Suprapubic skin (tissue), 4 donors: ENCODE measurements around the gene NBAS. TPM values are rescaled to one million over a fixed set of nuclear protein-coding genes. Genes with fewer than 3 reads are reported as not detected.

ENCODE experiments used
- DNase-seq, 2 donors: peaks; one replicate each; pipeline ENCODE4 v3.0.0-alpha.2; 2019; ENCODE audit warnings: low spot score in 2 of 2
- H3K27ac ChIP-seq: fragments of 200-600 bp; sonication (generic); one replicate; pipeline ENCODE4 v1.5.1; 2019
- H3K27me3 ChIP-seq: fragments of 200-600 bp; sonication (generic); one replicate; pipeline ENCODE4 v1.5.1; 2019
- H3K36me3 ChIP-seq: fragments of 200-600 bp; sonication (generic); one replicate; pipeline ENCODE4 v1.5.1; 2019
- H3K4me1 ChIP-seq: fragments of 200-600 bp; sonication (generic); one replicate; pipeline ENCODE4 v1.5.1; 2019
- H3K4me3 ChIP-seq: fragments of 200-600 bp; sonication (generic); one replicate; pipeline ENCODE4 v1.5.1; 2019; ENCODE audit warnings: mild to moderate bottlenecking
- H3K9me3 ChIP-seq: fragments of 200-600 bp; sonication (generic); one replicate; pipeline ENCODE4 v1.5.1; 2019
- CTCF ChIP-seq, 2 donors: fragments of 200-600 bp in 1 of 2; fragments of 450-650 bp in 1 of 2; sonication (generic) in 1 of 2; IDR thresholded peaks; one replicate each; pipeline ENCODE4 v1.5.1; 2016 to 2019; ENCODE audit warnings: antibody characterized with exemption in 2 of 2, mild to moderate bottlenecking in 1 of 2, moderate library complexity in 1 of 2
- EP300 ChIP-seq: sonication (generic); formaldehyde crosslinking; IDR thresholded peaks from one replicate; pipeline ENCODE4 v1.6.1; 2017; ENCODE audit warnings: antibody characterized with exemption
- POLR2A ChIP-seq, 2 donors: fragments of 450-650 bp; IDR thresholded peaks; one replicate each; pipeline ENCODE4 v1.6.1; 2017; ENCODE audit warnings: antibody characterized with exemption in 2 of 2, mild to moderate bottlenecking in 2 of 2, moderate library complexity in 2 of 2
- POLR2AphosphoS5 ChIP-seq, 3 donors: sonication (generic); formaldehyde crosslinking; IDR thresholded peaks; one replicate each; pipeline ENCODE4 v1.6.1; 2017; ENCODE audit warnings: antibody characterized with exemption in 3 of 3
- WGBS: methylation state at CpG from one replicate; pipeline ENCODE4 v1.1.5; 2018; 5-methylcytosine and 5-hydroxymethylcytosine counted together
- total RNA-seq, 4 donors: library from RNA; depleted of rRNA; stranded (reverse); fragments of >200 nt; gene quantifications; one replicate each; pipeline ENCODE4 v1.1.0, GENCODE V29; 2016

NBAS gene
- total RNA-seq, 4 donors from 2014 or later, result 44.4 to 48.4 (median 45.6) TPM

- TF ChIP-seq EP300 (no peak), POLR2A (IDR thresholded peaks at IDR 0.05) (no peak), CTCF (IDR thresholded peaks at IDR 0.05) (no peak), POLR2AphosphoS5 (IDR thresholded peaks at IDR 0.05) (no peak)
- Histone ChIP-seq H3K4me3 (no peak overlapping the region), H3K36me3 (peaks cover 31% of the 10 kb centered on the region), H3K27ac (no peak overlapping the region), H3K4me1 (no peaks in the 10 kb centered on the region), H3K27me3 (no peaks in the 10 kb centered on the region), H3K9me3 (no peaks in the 10 kb centered on the region)
- DNase-seq, result no peak
- 53% methylated on average over 1 of the region's 1 CpG for WGBS
These were observed 206.4 kb downstream of the NBAS start for GRCh38 chr2:15354596-15355366.

- 94% methylated on average over 11 of the region's 11 CpGs for WGBS
These were observed 208.8 kb downstream of the NBAS start for GRCh38 chr2:15352363-15352762.

GRCh38 chr2:15348636-15349035 is 212.5 kb downstream of the NBAS start:
- peaks cover 5% of the 10 kb centered on the region for H3K4me1 ChIP-seq
- H3K27me3 ChIP-seq, result no peaks in the 10 kb centered on the region
- H3K9me3 ChIP-seq, result peaks cover 9% of the 10 kb centered on the region
- H3K36me3 ChIP-seq, result peaks cover 16% of the 10 kb centered on the region
- 95% methylated on average over 5 of the region's 5 CpGs for WGBS
- H3K27ac ChIP-seq, result no peak overlapping the region
- TF ChIP-seq POLR2AphosphoS5 (IDR thresholded peaks at IDR 0.05), result no peak
- no peak for TF ChIP-seq CTCF (IDR thresholded peaks at IDR 0.05)
- no peak for TF ChIP-seq EP300
- TF ChIP-seq POLR2A (IDR thresholded peaks at IDR 0.05), result no peak
- H3K4me3 ChIP-seq, result no peak overlapping the region
- no peak for DNase-seq

More at GRCh38 chr2:15352363-15352762, 208.8 kb downstream of the NBAS start:
- no peaks in the 10 kb centered on the region for H3K27me3 ChIP-seq
- no peak overlapping the region for H3K27ac ChIP-seq
- no peaks in the 10 kb centered on the region for H3K9me3 ChIP-seq
- no peak overlapping the region for H3K4me3 ChIP-seq
- H3K36me3 ChIP-seq, result peaks cover 26% of the 10 kb centered on the region
- peaks cover 5% of the 10 kb centered on the region for H3K4me1 ChIP-seq
- TF ChIP-seq EP300, result no peak
- no peak for TF ChIP-seq POLR2AphosphoS5 (IDR thresholded peaks at IDR 0.05)
- no peak for TF ChIP-seq CTCF (IDR thresholded peaks at IDR 0.05)
- TF ChIP-seq POLR2A (IDR thresholded peaks at IDR 0.05), result no peak
- DNase-seq, result no peak

GRCh38 chr2:15348045-15348444 is 213.1 kb downstream of the NBAS start:
- no peak for TF ChIP-seq EP300
- no peak for TF ChIP-seq CTCF (IDR thresholded peaks at IDR 0.05)
- TF ChIP-seq POLR2AphosphoS5 (IDR thresholded peaks at IDR 0.05), result no peak
- TF ChIP-seq POLR2A (IDR thresholded peaks at IDR 0.05), result no peak
- Histone ChIP-seq H3K27ac (no peak overlapping the region), H3K36me3 (peaks cover 16% of the 10 kb centered on the region), H3K4me3 (no peak overlapping the region), H3K4me1 (peaks cover 5% of the 10 kb centered on the region), H3K9me3 (peaks cover 9% of the 10 kb centered on the region), H3K27me3 (no peaks in the 10 kb centered on the region)
- WGBS, result 62% methylated on average over 4 of the region's 4 CpGs
- DNase-seq, result no peak

- DNase-seq, result no peak
- H3K27me3 ChIP-seq, result no peaks in the 10 kb centered on the region
- H3K36me3 ChIP-seq, result peaks cover 15% of the 10 kb centered on the region
- peaks cover 5% of the 10 kb centered on the region for H3K4me1 ChIP-seq
- TF ChIP-seq EP300 (no peak), CTCF (IDR thresholded peaks at IDR 0.05) (no peak), POLR2A (IDR thresholded peaks at IDR 0.05) (no peak), POLR2AphosphoS5 (IDR thresholded peaks at IDR 0.05) (no peak)
- H3K9me3 ChIP-seq, result peaks cover 9% of the 10 kb centered on the region
- no peak overlapping the region for H3K4me3 ChIP-seq
- WGBS, result 92% methylated on average over 1 of the region's 1 CpG
- H3K27ac ChIP-seq, result no peak overlapping the region
These were observed 214.5 kb downstream of the NBAS start for GRCh38 chr2:15346624-15347023.
